GM21717 (cell line): ENCODE measurements around the gene CPOX.
A peak's percentile ranks its signal among the peaks of the same experiment; 100 is the strongest.

ENCODE experiments used
- ATAC-seq: cut with Tn5 transposase; IDR thresholded peaks from one replicate; pipeline ENCODE4 v1.9.1; 2021; ENCODE audit warnings: mild to moderate bottlenecking, moderate library complexity; ENCODE audit not compliant: unreplicated experiment

Gene CPOX

GRCh38 chr3:98596541-98597500 lies 3.4 kb upstream of the CPOX start:
- ATAC-seq: no peak

- no peak for ATAC-seq
Measured at GRCh38 chr3:98596087-98596486, 2.7 kb upstream of the CPOX start.

GRCh38 chr3:98594628-98595324 lies 1.4 kb upstream of the CPOX start:
- no peak for ATAC-seq

DNA sequence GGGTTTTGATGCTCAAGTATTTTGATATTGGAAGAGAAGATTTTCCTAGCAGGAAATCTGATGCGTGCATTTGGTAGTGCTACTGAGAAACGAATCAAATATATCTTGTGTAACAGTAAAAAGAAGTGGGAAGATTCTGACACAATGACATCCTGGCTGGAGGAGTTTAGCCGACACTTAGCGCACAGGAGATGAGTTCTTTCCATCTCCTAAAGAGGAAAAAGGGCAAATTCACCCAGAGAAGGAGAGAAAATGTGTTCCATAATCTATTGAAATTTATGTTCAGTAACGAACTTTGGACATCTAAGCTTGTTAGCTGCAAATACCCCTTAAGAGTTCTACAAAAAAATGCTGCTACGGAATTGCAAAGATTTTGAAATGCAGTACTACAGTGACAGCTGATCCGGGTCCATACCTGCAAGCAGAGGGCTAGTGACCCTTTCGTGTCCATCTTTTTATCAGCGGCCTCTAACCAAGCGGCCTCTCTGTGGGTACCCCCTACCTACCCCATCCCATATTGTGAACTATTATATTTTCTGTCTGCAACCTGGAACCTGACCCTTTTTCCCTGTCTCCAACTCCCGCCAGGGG lies 971 bp downstream of the CPOX start:
- no peak for ATAC-seq

GRCh38 chr3:98589331-98590036 lies 3.9 kb downstream of the CPOX start:
- no peak for ATAC-seq

DNA sequence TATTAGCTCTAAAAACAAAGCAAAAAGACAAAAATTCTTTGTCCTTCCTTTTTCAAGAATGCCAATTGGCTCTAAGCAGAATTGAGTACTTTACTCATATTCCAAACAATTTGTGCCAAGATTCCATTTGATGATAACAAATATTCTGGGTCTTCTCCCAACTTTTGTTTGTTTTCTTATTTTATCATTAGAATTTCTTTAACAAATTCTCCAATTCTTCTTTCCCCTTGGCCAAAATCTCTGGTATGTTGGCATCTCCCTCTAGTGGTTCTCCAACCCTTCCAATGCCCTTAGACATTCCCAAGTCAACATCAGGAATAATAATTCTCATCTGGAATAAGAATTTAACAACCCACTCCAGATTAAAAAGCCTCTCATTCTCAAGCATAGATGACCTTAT lies 5.3 kb downstream of the CPOX start:
- no peak for ATAC-seq

GRCh38 chr3:98587654-98588053 lies 5.8 kb downstream of the CPOX start:
- peak; percentile 51 for ATAC-seq

- no peak for ATAC-seq
Measured at GRCh38 chr3:98584547-98584946, 8.9 kb downstream of the CPOX start.

- no peak for ATAC-seq
Measured at GRCh38 chr3:98583766-98584165, 9.6 kb downstream of the CPOX start.

GRCh38 chr3:98582042-98582441 lies 11.4 kb downstream of the CPOX start:
- no peak for ATAC-seq

GRCh38 chr3:98581474-98581873 lies 11.9 kb downstream of the CPOX start:
- no peak for ATAC-seq

DNA sequence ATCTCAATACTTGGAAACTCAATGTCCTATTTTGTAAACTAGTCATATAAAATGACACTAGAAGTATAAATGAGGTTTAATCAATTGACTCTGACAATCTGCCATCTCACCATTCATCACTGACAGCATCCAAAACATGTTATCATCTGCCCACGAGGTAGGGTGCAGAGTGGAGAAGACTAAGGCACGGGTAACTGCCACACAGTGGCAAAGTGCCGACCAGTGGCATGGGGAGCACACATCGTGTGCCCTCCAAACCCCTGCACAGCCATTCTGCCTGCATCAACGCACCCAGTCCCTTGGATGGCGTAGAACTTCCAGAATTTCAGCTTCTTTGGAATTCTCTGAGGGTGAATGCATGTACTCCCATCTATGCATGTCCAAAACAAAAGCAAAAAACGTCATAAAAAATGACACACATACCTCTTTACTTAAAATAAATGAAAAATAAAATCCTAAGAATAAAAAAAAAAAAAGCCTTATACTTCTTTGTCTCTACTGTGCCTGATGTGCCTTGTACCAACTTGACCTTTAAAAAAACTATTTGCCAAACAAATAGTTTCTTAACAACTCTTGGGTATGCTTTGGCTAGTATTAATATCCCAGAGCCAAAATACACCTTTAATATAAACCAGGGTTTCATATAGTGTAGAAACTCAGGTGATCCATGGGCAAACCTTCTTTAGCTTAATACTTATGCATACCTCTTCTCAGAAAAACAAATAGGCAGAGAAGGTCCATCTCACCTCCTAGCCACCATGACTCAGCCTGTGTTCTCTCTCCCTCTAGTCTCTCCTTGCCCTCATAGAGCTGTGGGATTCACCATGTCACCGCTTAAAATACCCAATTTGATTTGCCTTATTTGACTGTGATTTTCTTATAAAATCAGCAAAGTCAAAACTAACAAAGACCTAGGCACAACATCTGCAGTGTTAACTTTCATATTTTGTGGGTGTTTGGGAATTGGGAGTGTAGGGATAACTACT lies 12.7 kb downstream of the CPOX start:
- no peak for ATAC-seq

- no peak for ATAC-seq
Measured at GRCh38 chr3:98577178-98577895, 16.1 kb downstream of the CPOX start.

GRCh38 chr3:98574132-98574531 lies 19.3 kb downstream of the CPOX start:
- ATAC-seq: no peak

- no peak for ATAC-seq
Measured at GRCh38 chr3:98573181-98573728, 20.2 kb downstream of the CPOX start.

DNA sequence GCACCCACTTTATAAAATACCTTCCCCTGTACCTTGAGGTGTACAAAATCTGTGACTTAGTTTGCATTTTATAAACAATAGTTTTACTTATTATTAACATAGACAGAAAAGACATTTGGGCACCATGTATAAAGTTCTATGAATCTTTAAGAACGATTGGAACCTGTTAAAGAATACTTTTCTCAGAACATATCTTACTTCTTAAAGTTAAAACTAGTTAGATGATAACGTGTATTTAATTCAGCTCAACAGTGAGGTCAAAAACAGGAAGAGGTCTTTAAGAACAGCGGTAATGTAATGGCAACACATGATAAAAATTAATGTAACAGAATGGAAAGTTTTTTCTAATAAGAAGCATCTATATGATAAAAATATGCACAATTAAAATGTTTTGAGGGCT lies 25.0 kb downstream of the CPOX start:
- no peak for ATAC-seq

- ATAC-seq: no peak
Measured at GRCh38 chr3:98567666-98568270, 25.6 kb downstream of the CPOX start.

DNA sequence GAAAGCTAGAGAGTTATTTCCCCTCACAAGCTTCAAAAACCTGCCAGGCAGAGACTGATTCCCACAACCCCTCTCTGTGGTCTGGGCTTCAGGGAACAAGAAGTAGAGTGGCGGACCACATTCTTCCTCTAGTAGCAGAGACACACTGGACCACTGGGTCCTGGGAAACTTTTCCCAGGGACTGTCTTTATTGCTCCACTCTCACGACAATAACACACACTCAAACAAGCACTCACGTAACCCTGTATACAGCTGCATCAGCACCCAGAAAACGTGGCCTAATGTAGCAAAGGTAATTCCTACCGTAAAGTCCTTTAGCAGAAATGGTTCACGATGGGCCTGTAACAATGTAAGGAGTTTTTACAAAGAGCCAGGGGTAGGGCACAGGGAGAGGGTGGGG lies 27.6 kb downstream of the CPOX start:
- ATAC-seq: no peak

DNA sequence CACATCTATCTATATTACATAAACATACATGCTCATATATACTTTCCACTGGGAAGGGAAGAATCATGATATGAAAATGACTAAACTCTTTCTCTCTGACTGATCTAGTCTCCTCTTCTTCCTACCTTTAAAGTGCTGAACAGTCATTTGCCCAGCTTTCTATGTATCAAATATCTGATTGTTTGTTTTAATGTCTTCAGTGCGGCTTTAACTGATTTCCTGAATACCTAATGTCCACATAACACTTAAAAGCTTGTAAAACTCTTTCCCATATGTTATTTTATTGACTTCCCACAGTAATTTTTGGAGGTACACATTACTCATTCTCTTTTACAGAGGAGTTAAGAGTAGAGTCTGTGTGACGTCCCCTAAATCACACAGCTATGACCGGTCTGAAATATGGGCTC lies 28.2 kb downstream of the CPOX start:
- ATAC-seq: peak; percentile 21
